ENCODE data around the gene ADD1. TPM values are rescaled to one million over a fixed set of nuclear protein-coding genes. Genes with fewer than 3 reads are reported as not detected.

ADD1 gene
- total and polyA plus RNA-seq, 11 donors, result 179 to 275 (median 215) TPM

GRCh38 chr4:2867758-2868491 is 24.3 kb downstream of the ADD1 start:
- WGBS, 4 donors, result 9 to 21% (median 13%) methylated on average over 10 of the region's 10 CpGs
- Histone ChIP-seq H3K36me3 (no peaks in the 10 kb centered on the region), H3K4me3 (peak overlapping the region in 10 of 12 donors; percentile 15 to 50 (median 38)), H3K27ac (peak overlapping the region; percentile 42 to 83 (median 70)), H3K4me1 (peaks cover 41 to 100% (median 97%) of the 10 kb centered on the region in 12 donors), H3K9me3 (no peaks in the 10 kb centered on the region), H3K27me3 (no peaks in the 10 kb centered on the region)
- TF ChIP-seq POLR2A (IDR thresholded peaks at IDR 0.05), result no peak
- TF ChIP-seq CTCF (IDR thresholded peaks at IDR 0.05), result no peak
- peak; percentile 66 to 81 (median 68) for ATAC-seq
- intact Hi-C loops (cut with DNase I), result loop anchor here in 2 of 10 donors (2.0 to 10.0 kb wide), 3 partner anchors 17 to 103 kb away; no protein-coding TSS in a partner anchor
- peak in 2 of 5 donors; percentile 25 to 53 for DNase-seq

GRCh38 chr4:2868877-2869487 is 25.3 kb downstream of the ADD1 start:
- Histone ChIP-seq H3K27me3 (no peaks in the 10 kb centered on the region), H3K4me3 (peak overlapping the region in 10 of 12 donors; percentile 15 to 50 (median 38)), H3K9me3 (no peaks in the 10 kb centered on the region), H3K27ac (peak overlapping the region; percentile 42 to 83 (median 70)), H3K36me3 (no peaks in the 10 kb centered on the region), H3K4me1 (peaks cover 40 to 100% (median 97%) of the 10 kb centered on the region in 12 donors)
- 57 to 68% (median 64%) methylated on average over 12 of the region's 12 CpGs for WGBS, 4 donors
- TF ChIP-seq CTCF (IDR thresholded peaks at IDR 0.05) (no peak), POLR2A (IDR thresholded peaks at IDR 0.05) (no peak)
- DNase-seq (no peak), ATAC-seq (peak in 2 of 4 donors; percentile 6 to 9)
- intact Hi-C loops (cut with DNase I), result loop anchor here in 2 of 10 donors (5.0 to 10.0 kb wide), 2 partner anchors 72 to 104 kb away; no protein-coding TSS in a partner anchor

GRCh38 chr4:2869659-2870058 is 26.0 kb downstream of the ADD1 start:
- 32 to 39% (median 37%) methylated on average over 6 of the region's 6 CpGs for WGBS, 4 donors
- Histone ChIP-seq H3K27me3 (no peaks in the 10 kb centered on the region), H3K4me1 (peaks cover 37 to 100% (median 95%) of the 10 kb centered on the region in 12 donors), H3K4me3 (peak overlapping the region in 6 of 12 donors; percentile 2 to 50 (median 42)), H3K9me3 (no peaks in the 10 kb centered on the region), H3K27ac (peak overlapping the region in 11 of 12 donors; percentile 32 to 79 (median 68)), H3K36me3 (no peaks in the 10 kb centered on the region)
- intact Hi-C loops (cut with DNase I), result loop anchor here in 2 of 10 donors (5.0 to 10.0 kb wide), 2 partner anchors 72 to 105 kb away; no protein-coding TSS in a partner anchor
- TF ChIP-seq POLR2A (IDR thresholded peaks at IDR 0.05) (no peak), CTCF (IDR thresholded peaks at IDR 0.05) (no peak)
- no peak for ATAC-seq
- DNase-seq, result no peak

- Histone ChIP-seq H3K36me3 (no peaks in the 10 kb centered on the region), H3K4me3 (peak overlapping the region in 3 of 12 donors; percentile 2 to 50 (median 40)), H3K27me3 (no peaks in the 10 kb centered on the region), H3K4me1 (peaks cover 37 to 100% (median 95%) of the 10 kb centered on the region in 12 donors), H3K9me3 (no peaks in the 10 kb centered on the region), H3K27ac (peak overlapping the region in 11 of 12 donors; percentile 1 to 79 (median 68))
- WGBS, 4 donors, result 43 to 71% (median 62%) methylated on average over 2 of the region's 2 CpGs
- intact Hi-C loops (cut with DNase I), result no loop called here
- DNase-seq (no peak), ATAC-seq (no peak)
- TF ChIP-seq CTCF (IDR thresholded peaks at IDR 0.05) (no peak), POLR2A (IDR thresholded peaks at IDR 0.05) (no peak)
These were observed 26.4 kb downstream of the ADD1 start for GRCh38 chr4:2870082-2870481.

Data from heart left ventricle (tissue), 16 donors.